HG03159 (cell line): Measurements from ENCODE around the gene ADM.
"Not testable (repeated sequence)": the region's sequence is repeated elsewhere in the genome, so short reads cannot be mapped to it uniquely, and the experiment has no call there.

Experiments used
- ATAC-seq: cut with Tn5 transposase; IDR thresholded peaks from one replicate; pipeline ENCODE4 v1.9.1; 2021; ENCODE audit warnings: mild to moderate bottlenecking, moderate library complexity; ENCODE audit not compliant: unreplicated experiment

The ADM gene, protein sequence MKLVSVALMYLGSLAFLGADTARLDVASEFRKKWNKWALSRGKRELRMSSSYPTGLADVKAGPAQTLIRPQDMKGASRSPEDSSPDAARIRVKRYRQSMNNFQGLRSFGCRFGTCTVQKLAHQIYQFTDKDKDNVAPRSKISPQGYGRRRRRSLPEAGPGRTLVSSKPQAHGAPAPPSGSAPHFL

DNA sequence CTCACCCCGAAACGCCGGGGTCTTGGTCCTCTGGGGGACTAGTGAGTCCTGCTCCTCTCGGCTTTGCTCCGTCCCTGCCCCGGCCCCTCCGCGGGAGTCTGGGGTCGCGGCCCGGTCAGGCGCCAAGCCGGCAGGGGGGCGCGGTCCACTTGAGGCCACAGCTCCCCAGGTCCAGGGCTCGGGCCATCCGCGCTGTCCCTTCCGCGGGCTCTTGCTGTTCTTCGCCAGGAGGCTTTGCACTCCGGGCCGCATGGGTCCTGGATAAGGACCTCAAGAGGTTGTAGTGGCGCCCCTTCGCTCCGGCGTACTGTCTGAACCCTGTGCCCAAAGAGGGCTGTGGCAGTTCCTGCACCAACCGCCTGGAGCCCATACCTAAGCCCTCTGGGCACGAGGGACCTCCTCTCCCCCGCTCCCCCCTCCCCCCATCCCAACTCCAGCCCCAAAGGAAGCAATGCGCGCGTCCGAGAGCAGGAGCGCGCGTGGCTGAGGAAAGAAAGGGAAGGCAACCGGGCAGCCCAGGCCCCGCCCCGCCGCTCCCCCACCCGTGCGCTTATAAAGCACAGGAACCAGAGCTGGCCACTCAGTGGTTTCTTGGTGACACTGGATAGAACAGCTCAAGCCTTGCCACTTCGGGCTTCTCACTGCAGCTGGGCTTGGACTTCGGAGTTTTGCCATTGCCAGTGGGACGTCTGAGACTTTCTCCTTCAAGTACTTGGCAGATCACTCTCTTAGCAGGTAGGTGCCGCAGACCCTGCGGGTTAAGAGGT is at the start of gene ADM:
Gene ADM, plus strand, starts transcription at position 579 of the 767 bp plus-strand sequence. CDS start 628 bp downstream, outside the sequence.
- ATAC-seq, result no peak

- ATAC-seq, result no peak
Measured at GRCh38 chr11:10255388-10256125, 49.3 kb upstream of the ADM start.

- ATAC-seq, result no peak
Measured at GRCh38 chr11:10257478-10257877, 47.4 kb upstream of the ADM start.

DNA sequence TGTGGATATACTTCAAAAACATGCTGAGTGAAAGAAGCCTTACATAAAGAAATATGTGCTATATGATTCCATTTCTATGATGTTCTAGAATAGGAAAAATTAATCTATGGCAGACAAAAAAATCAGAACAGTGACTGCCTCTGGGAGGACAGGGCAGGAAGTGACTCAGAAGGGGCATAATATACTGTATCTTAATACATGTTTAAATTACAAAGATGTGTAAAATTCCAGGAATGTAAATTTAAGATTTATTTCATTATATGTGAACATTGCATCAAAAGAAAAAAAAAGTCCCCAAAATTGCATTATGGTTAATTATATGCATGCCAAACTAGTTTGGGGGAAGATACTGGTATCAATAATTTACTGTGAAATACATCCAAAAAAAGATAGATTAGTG is 43.1 kb upstream of the ADM start:
- ATAC-seq, result no peak

- no peak for ATAC-seq
Measured at GRCh38 chr11:10263929-10264328, 40.9 kb upstream of the ADM start.

GRCh38 chr11:10264716-10265115 is 40.2 kb upstream of the ADM start:
- ATAC-seq, result not testable (repeated sequence)

DNA sequence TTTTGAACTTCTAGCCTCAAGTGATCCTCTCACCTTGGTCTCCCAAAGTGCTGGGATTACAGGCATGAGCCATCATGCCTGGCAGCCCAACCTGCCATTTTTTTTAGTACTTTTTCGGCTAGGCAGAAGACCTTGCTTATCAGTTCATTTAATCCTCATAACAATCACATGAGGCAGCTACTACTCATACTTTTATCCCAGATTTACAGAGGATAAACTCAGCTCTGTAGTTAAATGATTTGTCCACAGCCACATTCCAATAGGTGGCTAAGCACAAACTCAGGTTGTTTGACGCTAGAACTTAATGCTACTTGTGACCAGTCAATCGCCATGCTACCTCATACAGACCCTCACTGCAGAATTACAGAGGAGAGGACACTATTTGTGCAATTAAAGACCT is 38.9 kb upstream of the ADM start:
- ATAC-seq, result no peak

- ATAC-seq, result no peak
Measured at GRCh38 chr11:10267821-10268220, 37.1 kb upstream of the ADM start.

- no peak for ATAC-seq
Measured at GRCh38 chr11:10268746-10269488, 36.0 kb upstream of the ADM start.

DNA sequence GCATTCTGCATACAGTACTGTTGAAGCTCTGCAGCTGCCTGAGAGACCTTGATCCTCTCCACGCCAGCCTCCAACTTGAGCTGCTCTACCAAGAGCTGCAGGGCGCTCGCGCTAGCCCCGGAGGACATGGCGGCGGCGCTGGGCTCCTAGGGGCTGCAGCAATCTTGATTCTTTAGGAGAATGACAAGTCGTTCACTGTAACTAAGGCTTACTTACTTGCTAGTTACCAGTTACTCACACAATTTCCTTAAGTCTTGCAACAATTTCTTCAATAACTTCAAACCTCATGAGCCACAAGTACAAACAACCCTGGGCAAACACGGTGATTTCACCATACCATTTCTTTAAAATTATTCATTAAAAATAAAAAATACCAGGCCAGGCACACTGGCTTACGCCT is 32.7 kb upstream of the ADM start:
- no peak for ATAC-seq

DNA sequence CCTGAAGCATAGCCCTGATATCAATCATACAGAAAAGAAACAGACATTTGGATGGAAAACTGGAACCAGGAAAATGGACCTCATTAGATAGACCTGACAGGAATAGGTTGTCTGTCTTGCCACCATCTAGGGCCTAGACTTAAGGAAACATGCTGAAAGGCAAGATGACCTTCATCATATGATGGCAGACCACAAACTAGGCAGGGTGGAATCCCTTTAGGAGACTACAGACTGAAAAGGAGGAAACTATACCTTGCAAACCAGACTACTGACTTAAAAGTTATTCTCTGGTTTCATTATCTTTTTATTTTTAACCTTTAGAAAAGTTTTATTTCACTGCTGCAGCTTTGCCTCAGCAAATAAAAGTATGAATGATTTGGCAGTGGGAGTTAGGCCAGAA is 31.1 kb upstream of the ADM start:
- ATAC-seq, result no peak

GRCh38 chr11:10274726-10275125 is 30.1 kb upstream of the ADM start:
- ATAC-seq, result no peak

DNA sequence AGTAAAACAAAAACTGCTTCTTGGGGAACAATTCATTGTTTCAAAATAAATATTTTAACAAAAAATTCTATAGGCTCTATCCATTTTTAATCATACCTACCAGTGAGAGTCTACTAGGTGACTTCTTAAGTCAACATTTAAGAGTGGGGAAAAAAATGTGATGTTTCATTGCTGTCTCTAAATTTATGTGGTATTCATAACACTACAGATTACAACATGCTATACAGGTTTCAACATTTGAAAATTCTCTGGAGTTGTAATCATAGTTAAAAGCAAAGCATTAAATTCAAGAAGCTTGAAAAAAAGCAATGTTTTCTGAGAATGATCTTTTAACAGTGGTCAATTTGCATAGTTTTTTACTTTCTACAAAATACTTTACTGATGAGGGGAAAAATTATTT is 29.2 kb upstream of the ADM start:
- ATAC-seq, result no peak

DNA sequence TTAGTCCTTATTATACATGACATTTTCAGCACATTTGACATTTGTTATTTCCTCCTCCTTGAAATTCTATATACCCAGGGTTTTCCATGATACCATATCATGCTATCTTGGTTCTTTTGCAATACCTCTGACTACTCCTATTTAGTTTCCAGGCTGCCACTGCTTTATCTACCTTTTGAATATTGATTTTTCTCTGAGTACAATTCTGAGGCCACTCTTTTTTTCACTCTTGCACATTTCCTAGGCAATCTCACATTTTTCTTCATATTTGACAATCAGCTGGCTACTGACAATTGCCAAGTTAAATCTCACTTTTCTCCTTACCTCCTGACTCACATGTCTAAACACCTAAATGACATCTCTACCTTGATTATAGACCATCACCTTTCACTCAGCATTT is 22.8 kb upstream of the ADM start:
- ATAC-seq, result no peak

- no peak for ATAC-seq
Measured at GRCh38 chr11:10283991-10284390, 20.9 kb upstream of the ADM start.

- no peak for ATAC-seq
Measured at GRCh38 chr11:10285148-10285802, 19.6 kb upstream of the ADM start.

DNA sequence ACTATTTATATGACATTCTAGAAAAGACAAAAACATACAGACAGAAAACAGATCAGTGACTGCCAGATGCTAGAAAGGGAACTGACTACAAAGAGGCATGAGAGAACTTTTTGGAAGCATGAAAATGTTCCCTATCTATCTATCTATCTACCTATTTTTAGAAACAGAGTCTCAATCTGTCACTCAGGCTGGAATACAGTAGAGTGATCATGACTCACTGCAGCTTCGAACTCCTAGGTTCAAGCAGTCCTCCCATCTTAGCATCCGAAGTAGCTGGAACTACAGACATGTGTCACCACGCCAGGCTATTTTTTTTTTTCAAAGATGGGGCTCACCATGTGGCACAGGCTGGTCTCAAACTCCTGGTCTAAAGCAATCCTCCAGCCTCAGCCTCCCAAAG is 17.7 kb upstream of the ADM start:
- no peak for ATAC-seq

DNA sequence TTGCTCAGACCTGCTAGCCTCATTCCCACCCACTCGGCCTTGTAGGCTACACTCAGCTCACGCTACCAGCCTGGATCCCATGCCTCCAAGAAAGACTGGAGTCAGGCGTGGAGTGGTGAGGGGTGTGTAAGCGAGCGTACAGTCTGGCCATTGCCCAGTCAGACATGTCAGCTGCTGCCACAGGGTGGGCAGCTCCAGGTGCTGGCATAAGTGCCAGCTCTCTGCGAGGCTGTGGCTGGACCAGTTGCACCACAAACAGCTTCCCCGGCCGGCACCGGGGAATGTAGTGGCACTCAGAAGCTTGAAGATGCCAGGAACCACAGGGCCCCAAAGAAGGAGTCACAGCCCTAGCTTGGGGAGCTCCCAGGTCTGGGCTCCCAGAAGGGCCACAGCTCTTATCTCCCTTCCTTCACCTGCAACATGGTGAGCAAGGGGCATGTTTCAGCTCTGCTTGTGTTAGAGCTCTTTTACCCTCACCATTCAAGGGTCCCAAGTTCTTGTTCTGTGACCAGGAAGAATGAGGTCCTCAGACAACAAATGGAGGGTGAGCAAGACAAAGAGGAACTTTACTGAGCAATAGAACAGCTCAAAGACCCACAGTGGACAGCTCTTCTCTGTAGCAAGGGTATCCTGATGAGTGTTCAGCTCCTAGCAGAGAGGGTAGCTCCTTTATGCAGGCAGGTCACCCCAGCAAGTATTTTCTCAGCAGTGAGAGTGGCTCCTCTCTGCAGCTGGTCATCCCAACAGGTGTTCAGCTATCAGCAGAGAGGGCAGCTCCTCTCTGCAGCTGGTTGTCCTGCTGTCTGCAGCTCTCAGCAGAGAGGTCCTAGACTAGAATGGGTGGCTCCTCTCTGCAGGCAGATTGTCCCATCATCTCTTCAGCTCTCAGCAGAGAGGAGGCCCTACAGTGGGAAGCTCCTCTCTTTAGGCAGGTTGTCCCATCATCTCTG is 16.8 kb upstream of the ADM start:
- no peak for ATAC-seq

DNA sequence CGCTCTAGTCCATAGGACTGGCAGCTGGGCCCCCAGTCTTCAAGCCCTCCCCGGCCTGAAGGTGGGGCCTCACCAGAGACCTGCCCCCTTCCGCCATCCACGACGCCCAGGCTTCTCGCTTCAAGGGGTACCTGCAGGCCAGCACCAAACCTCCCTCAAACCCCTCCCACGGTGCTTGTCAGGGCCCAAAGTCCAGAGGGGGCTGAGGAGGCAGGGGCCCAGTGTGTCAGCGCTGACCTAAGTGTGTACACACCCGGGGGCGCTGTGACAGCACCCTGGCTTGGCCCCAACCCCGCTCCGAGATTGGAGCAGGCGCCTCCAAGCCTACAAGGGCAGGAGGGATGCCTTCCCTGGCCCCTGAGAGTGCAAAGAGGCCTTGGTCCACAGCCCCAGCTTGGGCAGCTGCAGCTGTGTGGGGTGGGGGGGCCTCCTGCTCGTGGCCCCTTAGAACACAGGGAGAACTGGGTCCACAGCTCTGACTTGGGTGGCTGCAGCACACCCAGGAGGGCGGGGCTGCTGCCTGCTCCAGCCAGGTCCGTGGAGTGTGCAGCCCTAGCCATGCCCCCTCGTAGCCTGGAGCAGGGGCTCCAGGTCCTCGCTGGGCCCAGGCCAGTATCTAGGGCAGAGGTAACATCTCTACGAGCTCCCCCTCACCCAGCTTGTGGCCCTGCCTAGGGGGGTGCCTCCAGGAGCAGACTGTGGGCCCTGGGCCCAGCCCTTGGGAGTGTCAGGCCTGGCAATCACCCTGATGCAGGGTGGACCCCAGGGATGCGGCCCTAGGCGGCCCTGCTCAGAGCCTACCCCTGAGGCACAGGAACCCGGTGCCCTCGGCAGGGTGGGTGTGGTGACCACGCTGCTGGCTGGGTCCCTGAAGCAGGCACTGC is 15.8 kb upstream of the ADM start:
- ATAC-seq, result no peak
